DND-41 (cell line): ENCODE results near the gene LYPD1.

Experiments
- ATAC-seq: fragments of 200-7000 bp; cut with Tn5 transposase; 3 replicates; pipeline ENCODE4 v1.9.1; 2021; ENCODE audit warnings: low read depth; ENCODE audit not compliant: insufficient read depth
- DNase-seq: peaks from one replicate; pipeline ENCODE4 v3.0.0-alpha.2; 2020
- H2AFZ ChIP-seq: 2 replicates; pipeline ENCODE4 v1.6.0; 2012; ENCODE audit warnings: low read depth, low read length
- H3K27ac ChIP-seq: 2 replicates; pipeline ENCODE4 v1.5.1; 2012; ENCODE audit warnings: low read length, inconsistent platforms
- H3K27me3 ChIP-seq: fragments of 200-600 bp; sonication (generic); 2 replicates; pipeline ENCODE4 v1.6.0; 2012; ENCODE audit warnings: low read length, mild to moderate bottlenecking, inconsistent platforms; ENCODE audit not compliant: insufficient read depth, poor library complexity
- H3K36me3 ChIP-seq: 2 replicates; pipeline ENCODE4 v1.5.1; 2012; ENCODE audit warnings: low read length, inconsistent platforms; ENCODE audit not compliant: insufficient read depth
- H3K4me1 ChIP-seq: 2 replicates; pipeline ENCODE4 v1.5.1; 2012; ENCODE audit warnings: mild to moderate bottlenecking, low read length; ENCODE audit not compliant: insufficient read depth
- H3K4me2 ChIP-seq: 2 replicates; pipeline ENCODE4 v1.6.0; 2012; ENCODE audit warnings: mild to moderate bottlenecking, moderate library complexity, low read length, inconsistent platforms; ENCODE audit not compliant: insufficient read depth
- H3K4me3 ChIP-seq, 2 experiments: fragments of 200-600 bp in 1 of 2; shearing (Covaris generic) in 1 of 2; 2 replicates each; pipeline ENCODE4 v1.5.1; 2012 to 2016; ENCODE audit warnings: inconsistent platforms in 2 of 2, low read length in 2 of 2, mild to moderate bottlenecking in 2 of 2, low read depth in 1 of 2, moderate library complexity in 1 of 2
- H3K79me2 ChIP-seq: 2 replicates; pipeline ENCODE4 v1.6.0; 2012; ENCODE audit warnings: low read length, inconsistent platforms; ENCODE audit not compliant: insufficient read depth
- H3K9ac ChIP-seq: 2 replicates; pipeline ENCODE4 v1.6.0; 2012; ENCODE audit warnings: low read depth, mild to moderate bottlenecking, inconsistent platforms, low read length, moderate library complexity
- H3K9me3 ChIP-seq: 2 replicates; pipeline ENCODE4 v1.5.1; 2012; ENCODE audit warnings: low read length, moderate library complexity, mild to moderate bottlenecking, inconsistent platforms; ENCODE audit not compliant: insufficient read depth, severe bottlenecking
- H4K20me1 ChIP-seq: 2 replicates; pipeline ENCODE4 v1.6.0; 2012; ENCODE audit warnings: low read length; ENCODE audit not compliant: insufficient read depth
- EZH2 ChIP-seq: IDR thresholded peaks from 3 replicates; pipeline ENCODE4 v1.6.1; 2012; ENCODE audit warnings: borderline replicate concordance, low read depth, mild to moderate bottlenecking, moderate library complexity, low read length, inconsistent platforms; ENCODE audit not compliant: severe bottlenecking
- TF ChIP-seq, protein P1 (sequence below): IDR thresholded peaks from 2 replicates; pipeline ENCODE4 v1.5.1; 2012; ENCODE audit warnings: borderline replicate concordance, low read length, moderate library complexity, mild to moderate bottlenecking; ENCODE audit not compliant: poor library complexity, severe bottlenecking; ENCODE audit errors: extremely low read depth

Gene LYPD1

DNA sequence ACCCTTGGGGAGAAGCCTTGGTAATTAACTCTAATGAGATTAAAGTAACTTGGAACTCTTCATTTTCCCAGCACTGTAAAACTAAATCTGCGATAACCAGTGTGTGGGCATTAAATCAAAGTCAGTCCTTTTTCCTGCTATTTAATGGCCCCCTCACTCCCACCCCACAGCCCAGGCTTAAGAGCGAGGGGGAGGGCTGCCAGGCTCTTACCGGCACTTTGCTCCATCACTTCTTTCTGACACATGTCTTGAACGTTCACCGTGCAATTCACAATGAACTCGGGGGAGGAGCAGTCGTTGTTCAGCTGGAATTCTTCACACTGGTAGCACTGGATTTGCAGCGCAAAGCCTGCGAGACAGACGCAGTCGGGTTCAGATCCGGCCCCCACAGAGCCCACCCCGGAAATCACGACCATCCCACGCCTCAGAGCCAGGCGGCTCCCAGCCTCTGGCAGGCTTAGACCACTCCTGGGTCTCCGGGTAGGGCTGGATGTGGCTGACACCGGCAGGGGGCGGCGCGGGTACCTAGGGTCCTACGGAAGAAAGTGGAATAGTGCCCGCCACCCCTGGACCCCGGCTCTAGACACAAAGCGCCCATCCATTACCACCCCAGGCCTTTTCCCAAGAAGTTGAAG is 1.7 kb downstream of the LYPD1 start:
- Histone ChIP-seq H3K9ac (no peak overlapping the region), H3K4me2 (no peak overlapping the region), H3K27ac (no peak overlapping the region), H3K36me3 (no peaks in the 10 kb centered on the region), H3K4me3 (no peak overlapping the region), H2AFZ (no peak overlapping the region), H3K4me1 (no peaks in the 10 kb centered on the region), H4K20me1 (no peaks in the 10 kb centered on the region), H3K27me3 (no peaks in the 10 kb centered on the region), H3K9me3 (peaks cover 7% of the 10 kb centered on the region), H3K79me2 (no peaks in the 10 kb centered on the region)
- DNase-seq = no peak
- ATAC-seq = no peak
- TF ChIP-seq EZH2 = no peak
- TF ChIP-seq, protein P1, sequence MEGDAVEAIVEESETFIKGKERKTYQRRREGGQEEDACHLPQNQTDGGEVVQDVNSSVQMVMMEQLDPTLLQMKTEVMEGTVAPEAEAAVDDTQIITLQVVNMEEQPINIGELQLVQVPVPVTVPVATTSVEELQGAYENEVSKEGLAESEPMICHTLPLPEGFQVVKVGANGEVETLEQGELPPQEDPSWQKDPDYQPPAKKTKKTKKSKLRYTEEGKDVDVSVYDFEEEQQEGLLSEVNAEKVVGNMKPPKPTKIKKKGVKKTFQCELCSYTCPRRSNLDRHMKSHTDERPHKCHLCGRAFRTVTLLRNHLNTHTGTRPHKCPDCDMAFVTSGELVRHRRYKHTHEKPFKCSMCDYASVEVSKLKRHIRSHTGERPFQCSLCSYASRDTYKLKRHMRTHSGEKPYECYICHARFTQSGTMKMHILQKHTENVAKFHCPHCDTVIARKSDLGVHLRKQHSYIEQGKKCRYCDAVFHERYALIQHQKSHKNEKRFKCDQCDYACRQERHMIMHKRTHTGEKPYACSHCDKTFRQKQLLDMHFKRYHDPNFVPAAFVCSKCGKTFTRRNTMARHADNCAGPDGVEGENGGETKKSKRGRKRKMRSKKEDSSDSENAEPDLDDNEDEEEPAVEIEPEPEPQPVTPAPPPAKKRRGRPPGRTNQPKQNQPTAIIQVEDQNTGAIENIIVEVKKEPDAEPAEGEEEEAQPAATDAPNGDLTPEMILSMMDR = no peak

DNA sequence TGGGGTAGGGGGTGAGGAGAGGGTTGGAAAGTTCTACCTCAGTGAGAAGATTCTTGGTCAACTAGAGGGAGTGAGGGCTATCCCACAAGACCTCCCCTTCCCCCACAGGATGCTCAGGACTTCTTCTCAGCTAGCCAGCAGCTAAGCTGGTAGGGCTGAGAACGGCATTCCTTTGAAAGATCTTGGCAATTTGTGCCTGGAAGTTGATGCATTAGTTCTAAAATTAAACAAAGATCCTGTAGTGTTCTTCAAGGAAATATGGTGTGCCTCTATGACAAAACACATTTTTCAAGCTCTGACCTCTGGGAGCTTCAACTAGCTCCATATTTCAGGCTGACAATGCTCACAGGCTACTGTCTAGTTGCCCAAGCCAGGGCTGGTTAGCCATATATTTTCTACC is 2.3 kb downstream of the LYPD1 start:
- Histone ChIP-seq H3K9ac (no peak overlapping the region), H3K4me2 (no peak overlapping the region), H3K4me1 (no peaks in the 10 kb centered on the region), H3K27me3 (no peaks in the 10 kb centered on the region), H3K79me2 (no peaks in the 10 kb centered on the region), H3K36me3 (no peaks in the 10 kb centered on the region), H3K27ac (no peak overlapping the region), H4K20me1 (no peaks in the 10 kb centered on the region), H2AFZ (no peak overlapping the region), H3K4me3 (no peak overlapping the region), H3K9me3 (peaks cover 7% of the 10 kb centered on the region)
- DNase-seq (no peak), ATAC-seq (no peak)
- TF ChIP-seq, protein P1 = no peak
- no peak for TF ChIP-seq EZH2

DNA sequence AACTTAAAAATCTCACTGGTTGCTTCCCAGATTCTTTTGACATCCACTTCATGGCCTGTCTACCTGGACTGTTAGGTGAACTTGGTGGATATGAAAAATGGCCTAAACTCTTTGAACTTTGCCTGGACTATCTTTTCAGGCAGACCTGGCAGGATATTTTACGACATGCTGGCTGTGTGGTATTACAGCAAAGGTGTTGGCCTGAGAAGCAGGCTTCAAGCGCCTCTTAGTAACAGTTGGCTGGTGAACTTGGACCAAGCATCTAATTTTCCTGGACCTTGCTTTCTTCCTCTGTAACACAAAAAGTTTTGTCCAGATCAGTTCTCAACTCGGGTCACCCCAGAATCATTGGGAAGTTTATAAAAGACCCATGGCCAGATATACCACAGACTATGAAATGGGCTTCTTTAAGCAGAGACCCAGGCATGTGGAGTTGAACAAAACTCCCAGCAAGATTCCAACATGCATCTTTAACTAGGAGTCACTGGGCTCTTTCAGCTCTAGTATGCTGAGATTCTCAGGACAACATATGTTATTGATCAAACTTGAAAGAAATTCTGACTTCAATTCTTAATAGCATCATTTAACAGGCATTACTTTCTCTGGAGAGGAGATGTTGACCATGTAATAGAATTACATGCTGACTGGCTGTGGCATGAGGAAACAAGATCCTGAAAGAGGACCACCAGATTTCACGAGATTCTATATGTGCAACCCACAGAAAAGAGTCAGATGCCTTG is 4.4 kb downstream of the LYPD1 start:
- TF ChIP-seq, protein P1 = no peak
- no peak for TF ChIP-seq EZH2
- Histone ChIP-seq H3K79me2 (no peaks in the 10 kb centered on the region), H4K20me1 (no peaks in the 10 kb centered on the region), H3K27me3 (no peaks in the 10 kb centered on the region), H3K36me3 (no peaks in the 10 kb centered on the region), H3K4me2 (no peak overlapping the region), H3K4me3 (no peak overlapping the region), H3K4me1 (no peaks in the 10 kb centered on the region), H3K27ac (no peak overlapping the region), H3K9me3 (peaks cover 3% of the 10 kb centered on the region), H2AFZ (no peak overlapping the region), H3K9ac (no peak overlapping the region)
- no peak for ATAC-seq
- no peak for DNase-seq
